Left colon (tissue), 2 donors: ENCODE results near the gene ARAP1. TPM values are rescaled to one million over a fixed set of nuclear protein-coding genes. Genes with fewer than 3 reads are reported as not detected.

ENCODE experiments used
- ATAC-seq: fragments of 200-7000 bp; cut with Tn5 transposase; one replicate; pipeline ENCODE4 v1.9.1; 2020; ENCODE audit warnings: mild to moderate bottlenecking, moderate library complexity
- DNase-seq, 2 donors: peaks; one replicate each; pipeline ENCODE4 v3.0.0-alpha.2; 2020
- intact Hi-C, 2 donors: fragments of 100-400 bp; cut with DNase I in 1 of 2; cut with micrococcal nuclease in 1 of 2; formaldehyde crosslinking; loops; one replicate each; pipeline versions ENCODE4 v1.11.2 to v1.14.0; 2022; cut with DNase I, micrococcal nuclease
- total RNA-seq, 2 donors: library from RNA; stranded (reverse); fragmentation: NEBNext Ultra II Directional; extraction: Animal tissue kit (Norgen Biotek cat#: 25700); gene quantifications; one replicate each; pipeline ENCODE4 v1.2.1, GENCODE V29; 2021
- donor health status: DM: no; HTN: no; CAD: no.
- donor health status: DM: yes; HTN: yes; CAD: no.

The ARAP1 gene
- total RNA-seq, 2 donors from 2014 or later: 62.5 to 69.1 TPM

DNA sequence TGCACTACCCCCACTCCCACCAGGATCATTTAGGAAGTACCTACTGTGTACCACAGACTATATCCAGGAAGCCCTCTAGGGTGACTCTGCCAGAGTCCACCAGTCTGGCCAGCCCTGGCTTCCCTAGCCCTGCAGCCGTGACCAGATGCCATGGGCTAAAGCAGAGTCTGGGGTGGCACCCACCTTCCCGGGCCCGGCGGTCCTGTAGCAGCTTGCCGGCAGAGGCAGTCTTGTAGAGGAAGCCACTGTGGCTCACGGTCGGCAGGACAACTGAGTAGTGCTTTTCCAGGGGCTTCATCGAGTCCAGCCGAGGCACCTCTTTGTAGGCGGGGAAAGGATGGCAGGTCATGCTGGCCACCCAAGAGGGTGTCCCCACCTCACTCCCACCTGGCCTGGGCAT lies 50.7 kb downstream of the ARAP1 start:
- no peak for DNase-seq
- ATAC-seq: no peak
- intact Hi-C loops: no loop called here

DNA sequence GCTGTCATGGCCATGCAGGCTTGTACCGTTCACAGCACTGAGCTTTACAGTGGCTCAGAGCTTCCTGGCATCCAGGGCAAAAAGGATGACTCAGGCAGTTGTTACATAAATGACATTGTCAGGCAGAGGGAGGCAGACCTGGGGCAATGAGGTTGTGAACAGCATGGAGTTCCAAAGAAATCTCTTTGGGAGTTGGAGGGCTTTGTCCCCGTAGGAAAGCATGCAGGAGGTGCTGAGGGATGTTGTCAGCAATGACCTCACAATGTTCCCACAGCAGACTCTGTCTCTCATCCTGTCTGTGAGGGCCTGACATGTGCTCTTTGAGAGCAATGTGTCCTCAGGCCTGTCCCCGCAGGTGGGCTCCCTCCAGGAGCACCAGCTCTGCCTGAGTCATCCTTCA lies 52.1 kb downstream of the ARAP1 start:
- ATAC-seq: no peak

DNA sequence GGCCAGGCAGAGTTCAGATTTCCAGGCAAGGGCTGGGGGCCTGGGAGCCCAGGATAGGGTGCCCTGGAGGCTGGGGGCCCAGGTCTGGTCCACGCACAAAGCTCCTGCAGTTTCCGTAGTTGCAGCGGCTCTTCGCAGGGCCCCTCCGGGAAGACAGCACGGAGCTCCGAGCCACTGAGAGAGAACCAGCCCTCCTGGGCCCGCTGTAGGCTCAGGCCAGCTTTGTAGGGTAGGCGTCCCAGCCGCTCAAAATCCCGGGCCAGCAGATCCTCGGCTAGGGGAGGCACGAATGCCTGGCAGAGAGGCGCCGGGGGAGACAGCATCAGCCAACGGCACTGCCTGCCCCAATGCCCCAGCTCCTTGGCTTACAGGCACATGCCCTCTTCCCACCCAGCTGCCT lies 54.4 kb downstream of the ARAP1 start:
- ATAC-seq (no peak), DNase-seq (no peak)
- intact Hi-C loops: no loop called here

More for the DNA sequence above, 52.1 kb downstream of the ARAP1 start:
- DNase-seq: no peak
- intact Hi-C loops: no loop called here

DNA sequence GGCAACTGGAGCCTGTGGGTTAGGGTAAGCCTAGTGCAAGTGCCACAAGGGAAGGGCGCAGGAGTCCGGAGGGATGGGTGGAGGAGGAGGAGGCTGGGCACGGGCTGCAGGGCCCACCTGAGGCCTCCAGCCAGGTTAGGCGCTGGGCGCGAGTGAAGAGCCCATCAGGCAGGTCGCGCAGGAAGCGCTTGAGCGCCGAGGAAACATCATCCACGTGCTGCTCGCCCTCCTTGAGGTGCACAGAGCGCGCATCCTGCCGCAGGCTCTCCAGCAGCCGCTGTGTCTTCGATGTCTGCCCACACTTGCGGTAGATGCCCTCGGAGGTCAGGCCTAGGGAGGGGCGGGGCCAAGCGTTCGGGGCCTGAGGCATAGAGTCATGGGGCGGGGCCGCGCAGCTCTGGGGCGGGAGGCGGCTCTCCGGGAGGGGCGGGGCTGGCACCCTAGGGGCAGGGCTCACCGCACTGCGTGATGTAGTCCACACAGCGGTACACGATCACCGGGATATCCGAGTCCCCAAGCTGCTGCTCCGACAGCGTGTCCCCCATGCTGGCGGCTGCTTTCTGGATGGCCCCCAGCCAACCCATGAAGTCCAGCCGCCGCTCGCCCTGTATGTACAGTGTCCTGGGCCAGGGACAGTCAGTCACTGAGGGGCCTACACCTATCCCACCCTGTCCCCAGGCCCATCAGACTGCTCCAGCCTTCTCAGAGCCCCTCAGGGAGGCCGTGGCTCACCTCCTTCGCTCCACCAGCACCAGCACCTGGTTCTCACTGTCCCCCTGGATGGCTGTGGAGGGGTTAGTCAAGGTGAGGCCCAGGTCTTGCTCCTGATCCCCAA lies 55.1 kb downstream of the ARAP1 start:
- peak; percentile 45 for ATAC-seq
- intact Hi-C loops: no loop called here
- no peak for DNase-seq

DNA sequence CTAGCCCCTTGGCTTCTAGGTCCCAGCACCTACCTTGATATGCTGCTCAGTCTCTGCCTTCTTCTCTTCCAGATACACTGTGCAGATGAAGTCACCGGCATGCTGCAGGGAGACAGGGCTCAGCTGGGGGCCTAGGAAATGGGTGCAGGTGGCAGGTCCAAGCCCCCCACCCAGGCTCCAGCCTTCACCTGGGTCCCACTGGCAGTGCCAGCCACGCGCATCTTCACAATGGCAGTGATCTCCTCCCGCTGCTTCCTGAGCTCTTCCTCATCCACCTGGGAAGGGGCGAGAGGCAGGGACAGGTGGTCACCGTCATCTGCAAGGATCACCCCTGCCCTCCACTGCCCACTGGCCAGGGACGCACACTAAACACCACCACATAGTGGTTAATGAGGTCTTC lies 56.9 kb downstream of the ARAP1 start:
- DNase-seq (no peak), ATAC-seq (no peak)
- intact Hi-C loops: no loop called here

DNA sequence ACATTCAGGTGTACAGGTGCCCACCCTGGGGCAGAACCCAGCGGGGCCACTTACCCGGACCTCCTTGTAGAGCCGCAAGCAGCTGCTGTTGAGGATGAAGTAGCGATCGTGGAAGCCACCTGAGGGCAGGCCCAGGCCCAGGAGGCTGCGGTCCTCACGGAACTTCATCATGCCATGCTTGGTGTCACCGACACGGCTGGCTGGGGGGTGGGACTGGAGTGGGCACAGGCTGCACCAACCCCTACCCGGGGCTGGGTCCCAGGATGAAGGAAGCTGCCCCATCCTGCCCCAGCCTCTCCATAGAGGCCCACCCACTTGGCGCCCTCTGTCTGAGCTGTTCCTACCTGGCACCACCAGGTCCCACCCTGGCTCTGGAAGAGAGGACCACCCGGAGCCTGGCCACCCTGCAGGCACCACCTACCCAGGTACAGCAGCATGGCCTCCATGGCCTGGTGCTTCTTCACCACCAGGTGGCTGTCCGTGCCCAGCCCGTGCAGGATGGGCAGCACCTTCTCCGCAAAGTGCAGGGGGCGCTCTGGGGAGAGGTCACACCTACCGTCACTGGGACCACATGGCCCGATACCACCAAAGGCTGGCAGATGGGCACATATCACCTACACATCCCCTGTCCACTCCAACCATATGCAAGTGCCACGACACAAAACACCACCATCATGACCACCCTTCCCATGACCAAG lies 58.8 kb downstream of the ARAP1 start:
- ATAC-seq: no peak
- intact Hi-C loops: no loop called here
- DNase-seq: no peak

DNA sequence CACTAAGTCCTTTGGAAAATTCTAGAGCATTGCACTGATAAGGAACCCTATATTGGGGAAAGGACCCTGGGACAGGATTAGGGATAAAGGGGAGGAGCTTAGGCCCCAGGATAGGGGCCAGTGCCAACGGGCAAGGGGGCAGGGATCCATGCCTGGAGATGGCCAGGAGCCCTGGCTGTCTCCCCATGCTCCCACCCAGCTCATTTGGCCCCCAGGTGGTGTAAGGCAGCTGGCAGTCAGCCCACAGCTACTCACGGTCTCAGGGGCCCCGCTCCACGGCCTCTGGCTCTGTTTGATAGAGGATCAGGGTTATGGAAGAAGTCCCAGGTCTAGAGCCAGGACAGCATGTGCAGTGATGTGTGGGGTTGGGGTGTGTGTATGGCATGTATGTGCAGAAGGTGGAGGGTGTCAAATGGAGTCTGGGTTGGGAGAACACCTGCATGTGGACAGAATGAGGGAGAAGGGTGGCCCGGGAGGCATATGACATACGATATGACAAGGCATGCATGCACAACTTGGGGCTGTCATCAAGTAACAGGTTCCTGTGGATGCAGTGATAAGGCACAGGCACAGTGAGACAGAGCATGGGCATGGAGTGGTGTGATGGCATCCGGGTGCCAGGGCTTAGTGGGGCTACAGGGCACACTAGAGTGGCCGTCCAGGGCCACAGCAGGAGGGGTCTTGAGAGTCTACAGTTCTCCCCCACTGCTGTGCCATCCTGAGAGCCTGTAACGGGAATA lies 59.5 kb downstream of the ARAP1 start:
- DNase-seq: no peak
- ATAC-seq: no peak
- intact Hi-C loops: no loop called here

DNA sequence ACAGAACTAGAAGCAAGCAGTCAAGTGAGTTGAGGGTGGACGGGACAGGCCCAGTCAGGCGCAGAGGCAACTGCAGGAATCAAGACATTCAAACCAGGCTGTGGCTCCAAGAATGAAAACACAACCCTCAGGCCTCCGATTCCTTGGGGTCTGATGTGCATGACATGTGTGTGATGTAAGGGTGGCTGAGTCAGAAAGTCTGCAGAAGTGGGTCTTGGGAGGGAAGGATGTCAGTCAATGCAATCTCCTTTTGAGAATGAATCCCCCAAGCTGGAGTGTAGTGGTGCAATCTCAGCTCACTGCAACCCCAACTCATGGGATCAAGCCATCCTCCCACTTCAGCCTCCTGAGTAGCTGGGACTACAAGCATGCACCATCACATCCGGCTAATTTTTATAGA lies 62.0 kb downstream of the ARAP1 start:
- intact Hi-C loops: no loop called here
- ATAC-seq (no peak), DNase-seq (no peak)

DNA sequence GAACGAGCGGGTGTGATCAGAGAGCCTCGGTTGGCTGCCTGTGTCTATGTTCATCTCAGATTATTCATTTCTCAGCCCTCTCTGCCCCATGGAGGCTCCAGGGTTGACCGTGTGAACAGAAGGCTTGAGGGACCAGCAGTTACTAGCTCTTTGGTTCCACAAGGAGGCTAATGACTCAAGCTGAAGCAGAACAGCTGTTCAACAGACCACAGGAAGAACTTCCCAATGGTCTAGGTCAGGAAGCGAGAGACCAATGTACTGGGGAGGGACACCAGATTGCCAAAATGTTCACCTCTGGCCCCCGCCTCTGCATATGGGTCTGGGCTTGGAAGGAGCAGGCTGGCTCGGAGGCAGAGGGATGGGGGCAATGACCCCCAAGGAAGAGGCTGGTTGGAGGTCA lies 63.3 kb downstream of the ARAP1 start:
- no peak for DNase-seq
- no peak for ATAC-seq
- intact Hi-C loops: loop anchor here in 1 of 2 donors (10.0 kb wide), 1 partner anchor 214 kb away; no protein-coding TSS in a partner anchor

DNA sequence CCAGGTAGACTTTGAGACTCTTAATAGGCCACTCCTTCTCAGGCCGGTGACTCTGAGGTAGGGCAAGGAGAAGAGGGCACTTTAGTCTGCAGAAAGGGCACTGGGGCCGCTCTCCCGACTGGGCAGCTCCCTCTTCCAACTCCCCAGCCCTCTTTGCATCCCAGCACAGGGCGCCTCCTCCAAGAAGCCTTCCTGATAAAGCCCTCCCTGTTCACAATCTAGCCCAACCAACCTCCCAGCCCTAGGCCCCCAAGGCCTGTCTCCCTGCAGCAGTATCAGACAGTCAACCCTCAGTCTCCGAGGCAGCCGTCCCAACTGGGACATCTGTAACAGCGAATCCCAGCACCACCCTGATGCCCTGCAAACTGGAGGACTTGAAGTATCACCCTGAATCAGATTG lies 63.7 kb downstream of the ARAP1 start:
- intact Hi-C loops: loop anchor here in 1 of 2 donors (10.0 kb wide), 1 partner anchor 214 kb away; no protein-coding TSS in a partner anchor
- ATAC-seq: no peak
- no peak for DNase-seq

DNA sequence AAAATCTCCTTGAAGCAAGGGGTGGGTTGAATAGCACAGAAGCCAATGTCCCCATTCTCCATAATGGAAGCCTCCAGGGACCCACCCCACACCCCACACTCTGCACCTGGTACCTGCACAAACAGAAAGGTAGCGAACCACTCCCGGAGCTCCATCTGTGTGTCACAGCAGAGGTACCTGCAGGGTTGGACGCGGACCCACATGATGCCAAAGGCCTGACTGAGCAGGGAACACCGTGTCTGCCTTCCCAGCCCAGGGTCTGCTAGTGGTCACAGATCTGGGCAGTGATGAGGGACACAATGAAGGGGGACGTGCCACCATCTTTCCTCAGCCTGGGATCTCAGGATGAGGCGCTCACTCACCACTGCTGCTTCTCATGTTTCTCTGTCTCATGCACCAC lies 64.9 kb downstream of the ARAP1 start:
- intact Hi-C loops: loop anchor here in 1 of 2 donors (10.0 kb wide), 1 partner anchor 213 kb away; no protein-coding TSS in a partner anchor
- DNase-seq: no peak

DNA sequence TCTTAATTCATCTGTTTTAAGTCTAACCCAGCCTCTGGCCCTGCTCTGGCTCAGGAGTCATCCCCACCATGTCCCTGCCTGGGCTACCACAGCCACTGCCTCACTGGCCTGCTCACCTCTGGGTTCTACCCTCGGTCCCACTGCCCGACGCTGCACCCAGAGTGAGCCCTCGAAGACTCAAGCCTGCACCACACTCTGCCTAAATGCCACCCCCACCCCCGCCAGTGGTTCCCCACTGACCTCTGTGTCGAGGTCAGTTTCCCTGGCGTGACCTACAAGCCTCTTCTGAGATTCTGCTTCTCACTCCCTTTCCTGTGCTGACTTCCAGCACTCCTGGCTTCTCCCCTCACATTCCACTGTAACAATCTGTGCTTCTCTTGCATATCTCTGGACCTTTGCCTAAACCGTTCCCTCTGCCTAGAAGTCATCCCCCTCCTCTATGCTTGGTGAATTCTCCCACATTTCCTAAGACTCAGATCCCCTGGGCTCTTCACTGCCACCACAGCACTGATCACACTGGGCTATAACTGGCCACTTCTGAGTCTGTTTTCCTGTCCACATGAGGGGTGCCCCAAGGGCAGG lies 65.5 kb downstream of the ARAP1 start:
- no peak for DNase-seq
- intact Hi-C loops: loop anchor here in 1 of 2 donors (10.0 kb wide), 1 partner anchor 212 kb away; no protein-coding TSS in a partner anchor
- no peak for ATAC-seq

More for the DNA sequence above, 64.9 kb downstream of the ARAP1 start:
- no peak for ATAC-seq

DNA sequence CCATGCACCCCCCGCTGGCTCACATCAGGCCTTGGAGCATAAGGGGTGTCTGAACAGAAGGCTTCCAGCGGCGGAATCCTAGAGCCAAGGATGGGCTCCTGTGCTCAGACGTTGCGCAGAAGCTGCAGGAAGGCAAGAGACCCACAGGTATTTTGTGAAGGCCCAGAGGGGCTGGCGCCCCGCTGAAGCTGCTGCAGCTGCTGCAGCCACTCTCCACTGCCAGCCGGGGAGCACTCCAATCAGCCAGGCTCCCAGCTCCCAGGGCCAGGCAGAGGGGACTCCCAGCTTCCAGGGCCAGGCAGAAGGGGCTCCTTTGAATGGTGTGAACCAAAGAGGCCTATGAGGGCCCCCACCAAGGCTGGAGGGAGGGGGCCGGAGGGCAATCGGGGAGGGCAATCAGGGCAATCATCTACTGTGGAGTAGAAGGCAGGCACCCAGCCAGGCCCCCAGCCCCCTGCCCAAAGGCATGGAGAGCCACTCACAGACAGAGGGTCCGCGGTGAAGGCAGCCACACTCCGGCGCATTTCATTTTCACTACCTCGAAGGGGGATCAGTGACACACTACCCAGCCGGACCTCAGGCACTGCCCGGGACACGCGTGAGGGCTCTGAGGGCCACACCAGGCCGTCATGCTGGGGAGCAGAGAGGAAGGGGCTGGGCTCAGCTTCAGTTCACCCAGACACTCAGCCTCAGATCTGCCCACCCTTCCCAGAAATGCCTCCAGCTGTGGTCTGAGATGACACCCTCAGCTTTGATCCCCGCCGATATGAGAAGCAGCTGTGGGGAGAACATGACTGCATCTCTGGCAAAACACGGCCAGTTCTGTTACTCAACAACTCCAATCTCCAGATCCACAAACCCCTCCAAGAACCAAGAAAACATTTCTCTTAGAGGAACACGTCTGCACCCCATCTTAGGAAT lies 66.4 kb downstream of the ARAP1 start:
- ATAC-seq (no peak), DNase-seq (peak in 1 of 2 donors; percentile 45)
- intact Hi-C loops: loop anchor here in 1 of 2 donors (10.0 kb wide), 1 partner anchor 211 kb away; no protein-coding TSS in a partner anchor

DNA sequence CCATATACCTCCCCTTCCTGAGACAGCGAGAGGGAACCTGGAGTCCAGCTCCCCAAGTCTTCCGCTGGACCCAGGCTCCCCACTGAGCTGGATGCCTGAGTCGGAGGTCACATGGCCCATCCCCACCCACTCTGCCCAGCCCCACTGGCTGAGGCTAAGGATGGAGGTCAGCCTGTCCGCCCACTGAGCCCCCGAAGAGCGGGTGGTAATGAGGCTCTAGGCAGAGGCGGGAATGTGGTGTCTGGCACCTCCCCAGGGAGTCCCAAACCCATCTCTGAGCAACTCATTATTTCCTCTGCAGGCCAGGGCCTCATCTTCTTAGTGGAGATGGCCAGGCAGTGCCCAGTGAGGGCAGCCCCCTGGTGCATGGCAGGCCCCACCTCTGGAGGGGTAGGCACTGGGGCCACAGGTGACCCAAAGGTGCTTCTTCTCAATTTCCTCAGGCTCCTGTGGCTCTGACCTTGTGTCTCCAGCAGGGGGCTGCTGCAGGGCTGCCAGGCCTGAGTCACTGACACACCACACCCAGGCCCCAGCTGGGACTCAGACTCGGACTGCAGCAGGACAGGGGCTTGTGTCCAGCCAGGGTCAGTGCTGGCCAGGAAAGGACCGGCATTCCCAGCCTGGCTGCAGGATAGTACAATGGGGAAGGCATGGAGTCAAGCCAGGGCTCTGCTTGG lies 67.8 kb downstream of the ARAP1 start:
- DNase-seq (peak; percentile 45 to 63), ATAC-seq (peak; percentile 68)
- intact Hi-C loops: loop anchor here in 1 of 2 donors (10.0 kb wide), 1 partner anchor 210 kb away; no protein-coding TSS in a partner anchor

DNA sequence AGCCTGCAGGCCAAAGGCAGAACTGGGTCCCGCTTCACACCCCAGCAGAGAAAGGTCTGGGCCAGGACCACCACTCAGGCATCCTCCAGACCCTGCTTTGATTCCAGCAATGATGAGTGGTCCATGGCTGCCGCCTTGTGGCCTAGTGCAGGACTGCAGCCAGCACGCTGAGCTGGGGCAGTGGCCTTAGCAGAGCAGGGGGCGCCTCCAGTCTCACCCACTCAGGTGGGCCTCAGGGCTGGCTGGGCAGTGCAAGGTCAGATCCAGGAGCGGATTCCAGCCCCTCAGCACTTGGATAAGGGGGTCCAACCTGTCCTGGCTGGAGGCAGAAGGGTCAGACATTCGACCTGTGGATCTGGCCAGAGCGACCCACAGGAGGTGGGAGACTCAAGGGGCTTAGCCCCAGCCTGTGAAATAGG lies 68.4 kb downstream of the ARAP1 start:
- intact Hi-C loops: loop anchor here in 1 of 2 donors (10.0 kb wide), 1 partner anchor 209 kb away; no protein-coding TSS in a partner anchor
- ATAC-seq: peak; percentile 62
- DNase-seq: peak in 1 of 2 donors; percentile 72

DNA sequence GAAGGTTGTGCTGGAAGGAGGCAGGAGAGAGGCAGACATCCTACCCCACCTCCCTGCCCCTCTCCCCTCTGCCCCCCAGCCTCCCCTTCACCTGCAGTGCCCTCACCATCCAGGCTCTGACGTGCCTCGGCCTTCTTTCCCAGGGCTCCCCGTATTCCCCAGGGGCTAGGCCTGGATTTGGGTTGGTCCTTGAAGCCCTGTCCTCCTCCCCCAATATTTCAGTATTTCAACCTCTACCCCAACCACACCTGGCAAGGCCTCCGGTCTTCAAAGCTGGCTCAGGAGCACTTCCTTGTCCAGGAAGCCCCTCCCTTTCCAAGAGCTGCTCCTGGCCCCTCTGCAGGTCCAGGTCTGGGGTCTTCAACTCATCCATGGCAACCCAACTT lies 69.4 kb downstream of the ARAP1 start:
- no peak for ATAC-seq
- intact Hi-C loops: loop anchor here in 1 of 2 donors (10.0 kb wide), 1 partner anchor 208 kb away; no protein-coding TSS in a partner anchor

DNA sequence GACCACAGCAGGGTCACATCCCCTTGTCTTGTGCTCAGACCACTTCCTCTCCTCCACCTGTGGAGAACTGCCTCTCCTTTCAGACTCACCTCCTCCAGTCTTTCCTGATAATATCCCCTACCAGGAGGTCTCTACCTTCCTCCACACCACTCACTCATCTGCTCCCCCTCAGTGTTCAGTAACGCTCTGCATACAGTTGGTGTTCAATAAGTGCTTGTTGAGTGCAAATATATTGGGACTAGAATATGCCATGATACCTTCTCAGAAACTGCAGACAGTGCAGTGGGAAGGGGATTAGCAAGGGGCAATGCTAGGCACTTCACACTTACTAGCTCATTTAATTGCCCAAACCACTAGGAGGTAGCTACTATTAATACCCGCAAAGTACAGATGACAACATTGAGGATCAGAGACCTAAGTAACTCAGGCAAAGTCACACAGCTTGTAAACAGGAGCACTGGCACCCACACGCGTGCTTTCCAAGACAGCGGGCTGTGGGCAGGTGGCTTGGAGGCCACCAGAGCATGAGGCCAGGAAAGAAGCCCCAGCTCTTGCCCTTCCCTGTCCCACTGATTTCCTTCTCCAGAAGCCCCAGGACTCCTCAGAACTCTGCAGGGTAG lies 69.9 kb downstream of the ARAP1 start:
- no peak for DNase-seq
- no peak for ATAC-seq
- intact Hi-C loops: loop anchor here in 1 of 2 donors (10.0 kb wide), 1 partner anchor 208 kb away; no protein-coding TSS in a partner anchor

More for the DNA sequence above, 69.4 kb downstream of the ARAP1 start:
- no peak for DNase-seq
